Thyroid gland (tissue), 4 donors: Measurements from ENCODE around the gene TTC38. TPM values are rescaled to one million over a fixed set of nuclear protein-coding genes. Genes with fewer than 3 reads are reported as not detected.

Source experiments
- DNase-seq, 2 donors: peaks; one replicate each; pipeline ENCODE4 v3.0.0-alpha.2; 2019
- H3K27ac ChIP-seq, 3 donors: fragments of 200-600 bp; sonication (generic); 1 replicate in 2 of 3; 2 replicates in 1 of 3; pipeline ENCODE4 v1.5.1; 2016 to 2019; ENCODE audit warnings: mild to moderate bottlenecking in 1 of 3, moderate library complexity in 1 of 3
- H3K27me3 ChIP-seq: fragments of 200-600 bp; sonication (generic); one replicate; pipeline ENCODE4 v1.5.1; 2019
- H3K36me3 ChIP-seq, 2 donors: fragments of 200-600 bp; sonication (generic); one replicate each; pipeline ENCODE4 v1.5.1; 2016 to 2019
- H3K4me1 ChIP-seq, 2 donors: fragments of 200-600 bp; sonication (generic); one replicate each; pipeline ENCODE4 v1.5.1; 2017 to 2019
- H3K4me3 ChIP-seq, 3 donors: fragments of 200-600 bp; sonication (generic); replicated peaks in 1 of 3; 1 replicate in 2 of 3; 2 replicates in 1 of 3; pipeline ENCODE4 v1.5.1; 2016; ENCODE audit warnings: mild to moderate bottlenecking in 1 of 3
- H3K9me3 ChIP-seq: fragments of 200-600 bp; sonication (generic); one replicate; pipeline ENCODE4 v1.5.1; 2017
- POLR2A ChIP-seq, 2 donors: fragments of 450-650 bp; IDR thresholded peaks; one replicate each; pipeline ENCODE4 v1.6.1; 2017; ENCODE audit warnings: antibody characterized with exemption in 2 of 2, mild to moderate bottlenecking in 2 of 2, moderate library complexity in 1 of 2
- WGBS, 2 donors: methylation state at CpG; one replicate each; pipeline ENCODE4 v1.1.5; 2017; 5-methylcytosine and 5-hydroxymethylcytosine counted together
- intact Hi-C: fragments of 100-400 bp; cut with DNase I; formaldehyde crosslinking; loops from one replicate; pipeline ENCODE4 v1.15.1; 2023
- total RNA-seq, 4 donors: library from RNA; depleted of rRNA; stranded (reverse); fragments of >200 nt; gene quantifications; one replicate each; pipeline ENCODE4 v1.2.3, GENCODE V29; 2016
- TF ChIP-seq, protein P1 (sequence below), 6 experiments: fragments of 200-600 bp in 3 of 6; fragments of 450-650 bp in 3 of 6; sonication (generic) in 3 of 6; IDR thresholded peaks; one replicate each; pipeline ENCODE4 v1.5.1; 2016 to 2019; ENCODE audit warnings: antibody characterized with exemption in 6 of 6, mild to moderate bottlenecking in 2 of 6, inconsistent platforms in 1 of 6, moderate library complexity in 1 of 6

TTC38 gene
- total RNA-seq, 4 donors from 2014 or later: 30.2 to 81.9 (median 51.1) TPM

- H3K36me3 ChIP-seq: peaks cover 0 to 20% of the 10 kb centered on the region in 2 donors
Measured at GRCh38 chr22:46224898-46225290, 42.9 kb upstream of the TTC38 start.

DNA sequence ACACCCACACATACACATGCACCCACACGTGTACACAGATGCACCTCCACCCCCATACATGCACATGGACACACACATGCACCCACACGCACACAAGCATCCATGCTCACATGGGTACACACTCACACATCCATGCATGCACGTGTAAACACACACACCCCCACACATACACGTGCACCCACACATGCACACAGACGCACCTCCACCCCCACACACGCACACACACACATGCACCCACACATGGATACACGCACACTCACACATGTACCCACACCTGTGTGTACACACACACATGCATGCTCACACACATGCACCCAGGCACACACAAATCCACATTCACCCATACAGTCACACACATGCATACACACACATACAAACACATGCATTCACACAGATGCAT lies 42.2 kb upstream of the TTC38 start:
- Histone ChIP-seq H3K9me3 (no peaks in the 10 kb centered on the region), H3K4me3 (no peak overlapping the region), H3K27ac (no peak overlapping the region), H3K27me3 (no peaks in the 10 kb centered on the region), H3K36me3 (peaks cover 0 to 13% of the 10 kb centered on the region in 2 donors), H3K4me1 (no peaks in the 10 kb centered on the region)
- DNase-seq: no peak
- TF ChIP-seq, protein P1, sequence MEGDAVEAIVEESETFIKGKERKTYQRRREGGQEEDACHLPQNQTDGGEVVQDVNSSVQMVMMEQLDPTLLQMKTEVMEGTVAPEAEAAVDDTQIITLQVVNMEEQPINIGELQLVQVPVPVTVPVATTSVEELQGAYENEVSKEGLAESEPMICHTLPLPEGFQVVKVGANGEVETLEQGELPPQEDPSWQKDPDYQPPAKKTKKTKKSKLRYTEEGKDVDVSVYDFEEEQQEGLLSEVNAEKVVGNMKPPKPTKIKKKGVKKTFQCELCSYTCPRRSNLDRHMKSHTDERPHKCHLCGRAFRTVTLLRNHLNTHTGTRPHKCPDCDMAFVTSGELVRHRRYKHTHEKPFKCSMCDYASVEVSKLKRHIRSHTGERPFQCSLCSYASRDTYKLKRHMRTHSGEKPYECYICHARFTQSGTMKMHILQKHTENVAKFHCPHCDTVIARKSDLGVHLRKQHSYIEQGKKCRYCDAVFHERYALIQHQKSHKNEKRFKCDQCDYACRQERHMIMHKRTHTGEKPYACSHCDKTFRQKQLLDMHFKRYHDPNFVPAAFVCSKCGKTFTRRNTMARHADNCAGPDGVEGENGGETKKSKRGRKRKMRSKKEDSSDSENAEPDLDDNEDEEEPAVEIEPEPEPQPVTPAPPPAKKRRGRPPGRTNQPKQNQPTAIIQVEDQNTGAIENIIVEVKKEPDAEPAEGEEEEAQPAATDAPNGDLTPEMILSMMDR (IDR thresholded peaks at IDR 0.05): no peak
- TF ChIP-seq POLR2A (IDR thresholded peaks at IDR 0.05): no peak
- intact Hi-C loops: no loop called here
- WGBS, 2 donors: 93 to 96% methylated on average over 7 of the region's 7 CpGs

More at GRCh38 chr22:46224898-46225290, 42.9 kb upstream of the TTC38 start:
- H3K4me3 ChIP-seq: no peak overlapping the region
- no peak overlapping the region for H3K27ac ChIP-seq
- 87 to 88% methylated on average over 10 of the region's 10 CpGs for WGBS, 2 donors
- H3K27me3 ChIP-seq: no peaks in the 10 kb centered on the region
- no peak for TF ChIP-seq POLR2A (IDR thresholded peaks at IDR 0.05)
- TF ChIP-seq, protein P1 (IDR thresholded peaks at IDR 0.05): no peak
- no peaks in the 10 kb centered on the region for H3K4me1 ChIP-seq
- no peak for DNase-seq
- no peaks in the 10 kb centered on the region for H3K9me3 ChIP-seq
- intact Hi-C loops: no loop called here

DNA sequence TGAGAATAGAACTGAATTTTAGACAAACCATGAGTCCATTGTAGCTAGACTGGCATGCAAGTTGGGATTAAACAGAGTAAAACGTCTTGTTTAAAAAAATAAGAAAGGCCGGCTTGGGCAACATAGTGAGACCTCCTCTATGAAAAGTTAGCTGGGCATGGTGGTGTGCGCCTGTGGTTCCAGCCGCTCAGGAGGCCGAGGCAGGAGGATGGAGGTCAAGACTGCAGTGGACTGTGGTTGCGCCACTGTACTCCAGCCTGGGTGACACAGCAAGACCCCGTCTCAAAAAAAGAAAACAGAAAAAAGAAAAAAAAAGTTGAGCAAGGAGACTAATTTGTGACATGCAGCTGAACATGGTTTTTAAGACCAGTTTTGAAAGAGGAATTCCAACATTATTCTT lies 41.2 kb upstream of the TTC38 start:
- H3K9me3 ChIP-seq: no peaks in the 10 kb centered on the region
- 95 to 96% methylated on average over 7 of the region's 7 CpGs for WGBS, 2 donors
- intact Hi-C loops: no loop called here
- H3K27ac ChIP-seq: no peak overlapping the region
- no peaks in the 10 kb centered on the region for H3K27me3 ChIP-seq
- H3K36me3 ChIP-seq: peaks cover 0 to 4% of the 10 kb centered on the region in 2 donors
- no peak overlapping the region for H3K4me3 ChIP-seq
- DNase-seq: no peak
- TF ChIP-seq, protein P1 (IDR thresholded peaks at IDR 0.05): no peak
- no peak for TF ChIP-seq POLR2A (IDR thresholded peaks at IDR 0.05)
- H3K4me1 ChIP-seq: no peaks in the 10 kb centered on the region

GRCh38 chr22:46229701-46230100 lies 38.1 kb upstream of the TTC38 start:
- peaks cover 0 to 4% of the 10 kb centered on the region in 2 donors for H3K4me1 ChIP-seq
- intact Hi-C loops: no loop called here
- no peak overlapping the region for H3K27ac ChIP-seq
- H3K27me3 ChIP-seq: no peaks in the 10 kb centered on the region
- H3K9me3 ChIP-seq: no peaks in the 10 kb centered on the region
- no peaks in the 10 kb centered on the region for H3K36me3 ChIP-seq
- 94% methylated on average over 7 to 8 of the region's 8 CpGs for WGBS, 2 donors
- H3K4me3 ChIP-seq: no peak overlapping the region
- TF ChIP-seq, protein P1 (IDR thresholded peaks at IDR 0.05): no peak
- no peak for TF ChIP-seq POLR2A (IDR thresholded peaks at IDR 0.05)
- DNase-seq: no peak

DNA sequence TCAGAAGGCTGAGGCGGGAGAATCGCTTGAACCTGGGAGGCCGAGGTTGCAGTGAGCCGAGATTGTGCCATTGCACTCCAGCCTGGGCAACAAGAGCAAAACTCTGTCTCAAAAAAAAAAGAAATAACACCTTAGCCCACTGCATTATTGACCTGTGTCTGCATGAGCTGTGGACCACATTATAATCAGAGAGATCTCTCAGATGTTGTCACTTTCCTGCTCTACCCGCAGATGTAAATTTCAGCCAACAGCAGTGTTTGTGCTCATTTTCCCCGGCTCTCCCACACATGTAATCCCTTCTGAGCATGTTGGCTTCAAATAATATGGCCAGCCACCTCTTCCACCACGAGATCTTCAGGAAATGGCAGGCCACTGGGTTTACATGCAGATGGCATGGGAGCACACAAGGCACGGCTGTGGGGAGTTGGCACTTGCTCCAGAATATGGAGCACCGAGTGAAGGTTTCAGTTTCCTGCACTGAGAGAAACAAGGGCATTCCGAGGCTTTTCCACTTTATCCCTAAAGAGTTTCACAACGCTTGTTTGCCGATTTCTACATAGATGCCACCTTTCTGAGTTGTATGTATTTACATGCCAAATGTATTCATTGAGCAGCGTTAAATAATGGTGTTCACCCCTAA lies 37.4 kb upstream of the TTC38 start:
- H3K36me3 ChIP-seq: no peaks in the 10 kb centered on the region
- H3K27me3 ChIP-seq: no peaks in the 10 kb centered on the region
- 94% methylated on average over 13 of the region's 13 CpGs for WGBS, 2 donors
- TF ChIP-seq, protein P1 (IDR thresholded peaks at IDR 0.05): no peak
- no peak for TF ChIP-seq POLR2A (IDR thresholded peaks at IDR 0.05)
- H3K27ac ChIP-seq: no peak overlapping the region
- DNase-seq: no peak
- peaks cover 0 to 4% of the 10 kb centered on the region in 2 donors for H3K4me1 ChIP-seq
- intact Hi-C loops: no loop called here
- H3K9me3 ChIP-seq: no peaks in the 10 kb centered on the region
- H3K4me3 ChIP-seq: no peak overlapping the region
